Kidney (tissue), 14 donors: Measurements from ENCODE around the gene AKAP13. TPM values are rescaled to one million over a fixed set of nuclear protein-coding genes. Genes with fewer than 3 reads are reported as not detected.

ENCODE experiments used
- DNase-seq, 5 donors: peaks; one replicate each; pipeline ENCODE4 v3.0.0-alpha.2; 2013 to 2020
- FAIRE-seq: peaks from 2 replicates; lab custom pipeline; 2012; peaks lifted over from hg19 to GRCh38; lab: Jason Lieb, UNC
- H3K27ac ChIP-seq, 2 donors: one replicate each; pipeline ENCODE4 v1.7.0; 2013; ENCODE audit warnings: low read depth in 2 of 2, low read length in 2 of 2, inconsistent platforms in 1 of 2
- H3K27me3 ChIP-seq: one replicate; pipeline ENCODE4 v1.7.1; 2013; ENCODE audit warnings: low read length, inconsistent platforms; ENCODE audit not compliant: control insufficient read depth, insufficient read depth
- H3K36me3 ChIP-seq, 3 donors: one replicate each; pipeline versions ENCODE4 v1.7.0 to v1.7.1; 2013; ENCODE audit warnings: low read length in 3 of 3, control low read depth in 1 of 3, inconsistent platforms in 1 of 3; ENCODE audit not compliant: insufficient read depth in 3 of 3, control insufficient read depth in 2 of 3
- H3K4me1 ChIP-seq, 3 donors: one replicate each; pipeline versions ENCODE4 v1.7.0 to v1.7.1; 2013; ENCODE audit warnings: low read length in 3 of 3, inconsistent platforms in 1 of 3, low read depth in 1 of 3; ENCODE audit not compliant: control insufficient read depth in 2 of 3, insufficient read depth in 2 of 3
- H3K4me3 ChIP-seq, 3 donors: one replicate each; pipeline versions ENCODE4 v1.7.0 to v1.8.1; 2013; ENCODE audit warnings: low read length in 3 of 3, control low read depth in 1 of 3, inconsistent platforms in 1 of 3
- H3K9ac ChIP-seq, 3 donors: one replicate each; pipeline versions ENCODE4 v1.7.0 to v1.7.1; 2013; ENCODE audit warnings: low read length in 3 of 3, control low read depth in 1 of 3, inconsistent platforms in 1 of 3
- H3K9me3 ChIP-seq, 3 donors: one replicate each; pipeline versions ENCODE4 v1.7.0 to v1.7.1; 2013; ENCODE audit warnings: low read length in 3 of 3, control low read depth in 1 of 3, inconsistent platforms in 1 of 3; ENCODE audit not compliant: control insufficient read depth in 2 of 3, insufficient read depth in 1 of 3
- intact Hi-C: fragments of 100-400 bp; cut with DNase I; formaldehyde crosslinking; loops from one replicate; pipeline ENCODE4 v1.11.1; 2022
- polyA plus RNA-seq: library from polyadenylated mRNA; stranded (reverse); fragments of 350-450 nt; fragmentation: Illumina TruSeq; extraction: RNeasy Lipid Tissue Mini Kit (QIAGEN cat#74804); gene quantifications from one replicate; pipeline ENCODE4 v1.2.3, GENCODE V29; 2014; ENCODE audit warnings: low read depth, low replicate concordance; ENCODE audit not compliant: insufficient read depth
- total RNA-seq: library from RNA; stranded (reverse); fragmentation: NEBNext Ultra II Directional; extraction: Animal tissue kit (Norgen Biotek cat#: 25700); gene quantifications from one replicate; pipeline ENCODE4 v1.2.1, GENCODE V29; 2021
- TF ChIP-seq, protein P1 (sequence below): IDR thresholded peaks from 3 replicates; pipeline ENCODE4 v1.5.1; 2012; ENCODE audit warnings: mild to moderate bottlenecking, moderate library complexity, borderline replicate concordance; ENCODE audit not compliant: insufficient read depth; ENCODE audit errors: extremely low read depth
- donor health status: control.
- donor health status: control.
- donor health status: control.
- donor health status: control.
- donor health status: control.
- donor health status: DM: yes; HTN: yes; CAD: no.
- donor health status: Normal renal cell carcinoma (clear cell type).

Gene AKAP13
- total and polyA plus RNA-seq, 2 donors from 2014 or later = 18.8 to 174 TPM

DNA sequence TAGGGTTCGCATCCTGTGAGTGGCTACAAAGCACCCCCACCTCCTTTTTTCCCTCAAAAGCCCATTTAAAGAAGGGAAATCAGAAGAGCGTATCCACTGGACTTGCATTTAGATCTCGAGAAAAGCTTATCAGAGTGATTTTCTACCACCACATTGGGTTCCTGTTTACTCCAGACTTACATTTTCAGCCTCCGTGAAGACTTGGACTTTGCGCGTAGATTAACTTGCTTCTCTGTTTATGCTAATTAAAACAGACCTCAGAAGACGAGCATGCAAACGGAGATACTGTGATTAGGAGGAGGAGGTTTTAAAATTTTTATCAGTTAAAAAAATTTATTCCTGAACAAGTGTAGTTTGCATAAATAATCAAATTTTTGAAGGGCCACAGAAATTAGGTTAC is 115.7 kb downstream of the AKAP13 start:
- H3K4me1 ChIP-seq = peaks cover 3 to 39% (median 15%) of the 10 kb centered on the region in 3 donors
- H3K27ac ChIP-seq = peak overlapping the region in 1 of 2 donors; percentile 82
- intact Hi-C loops = no loop called here

DNA sequence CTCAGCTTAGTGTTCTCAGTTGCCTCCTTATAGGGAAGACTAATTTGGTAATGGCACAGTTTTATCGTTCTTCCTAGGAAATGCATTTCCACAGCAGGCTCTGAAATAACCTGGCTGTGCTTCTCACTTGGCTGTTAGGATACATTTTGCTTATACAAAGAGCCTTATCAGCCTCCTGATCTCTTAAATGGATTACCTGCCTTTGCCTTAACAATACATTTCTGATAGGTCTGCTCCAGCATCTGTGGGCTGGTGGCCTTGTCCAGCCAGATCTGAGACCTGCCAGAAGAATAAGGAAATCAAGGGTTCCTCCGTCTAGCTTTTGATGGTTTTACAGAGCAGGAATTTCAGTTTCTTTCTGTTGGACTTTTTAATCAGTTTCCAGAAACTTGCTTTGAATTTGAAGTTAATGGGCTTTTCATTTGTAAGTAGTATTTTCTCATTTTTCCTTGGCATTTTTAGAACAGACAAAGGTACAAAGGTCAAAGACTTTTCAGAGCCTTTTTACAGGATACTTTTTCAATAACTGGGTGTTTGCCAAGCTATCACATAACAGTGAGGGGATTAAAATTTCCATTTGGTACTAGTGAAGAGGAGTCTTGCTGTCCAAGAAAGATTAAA is 116.3 kb downstream of the AKAP13 start:
- Histone ChIP-seq H3K4me1 (peaks cover 3 to 39% (median 15%) of the 10 kb centered on the region in 3 donors), H3K27ac (peak overlapping the region in 1 of 2 donors; percentile 72), H3K27me3 (no peaks in the 10 kb centered on the region), H3K4me3 (peak overlapping the region in 1 of 3 donors; percentile 30), H3K36me3 (no peaks in the 10 kb centered on the region), H3K9me3 (no peaks in the 10 kb centered on the region), H3K9ac (peak overlapping the region in 1 of 3 donors; percentile 51)
- intact Hi-C loops = no loop called here
- TF ChIP-seq, protein P1, sequence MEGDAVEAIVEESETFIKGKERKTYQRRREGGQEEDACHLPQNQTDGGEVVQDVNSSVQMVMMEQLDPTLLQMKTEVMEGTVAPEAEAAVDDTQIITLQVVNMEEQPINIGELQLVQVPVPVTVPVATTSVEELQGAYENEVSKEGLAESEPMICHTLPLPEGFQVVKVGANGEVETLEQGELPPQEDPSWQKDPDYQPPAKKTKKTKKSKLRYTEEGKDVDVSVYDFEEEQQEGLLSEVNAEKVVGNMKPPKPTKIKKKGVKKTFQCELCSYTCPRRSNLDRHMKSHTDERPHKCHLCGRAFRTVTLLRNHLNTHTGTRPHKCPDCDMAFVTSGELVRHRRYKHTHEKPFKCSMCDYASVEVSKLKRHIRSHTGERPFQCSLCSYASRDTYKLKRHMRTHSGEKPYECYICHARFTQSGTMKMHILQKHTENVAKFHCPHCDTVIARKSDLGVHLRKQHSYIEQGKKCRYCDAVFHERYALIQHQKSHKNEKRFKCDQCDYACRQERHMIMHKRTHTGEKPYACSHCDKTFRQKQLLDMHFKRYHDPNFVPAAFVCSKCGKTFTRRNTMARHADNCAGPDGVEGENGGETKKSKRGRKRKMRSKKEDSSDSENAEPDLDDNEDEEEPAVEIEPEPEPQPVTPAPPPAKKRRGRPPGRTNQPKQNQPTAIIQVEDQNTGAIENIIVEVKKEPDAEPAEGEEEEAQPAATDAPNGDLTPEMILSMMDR = no peak
- no peak for DNase-seq
- no peak for FAIRE-seq

More for the DNA sequence above, 115.7 kb downstream of the AKAP13 start:
- Histone ChIP-seq H3K9ac (no peak overlapping the region), H3K36me3 (no peaks in the 10 kb centered on the region), H3K27me3 (no peaks in the 10 kb centered on the region), H3K4me3 (peak overlapping the region in 1 of 3 donors; percentile 30), H3K9me3 (no peaks in the 10 kb centered on the region)
- DNase-seq (no peak), FAIRE-seq (no peak)
- TF ChIP-seq, protein P1 = no peak

DNA sequence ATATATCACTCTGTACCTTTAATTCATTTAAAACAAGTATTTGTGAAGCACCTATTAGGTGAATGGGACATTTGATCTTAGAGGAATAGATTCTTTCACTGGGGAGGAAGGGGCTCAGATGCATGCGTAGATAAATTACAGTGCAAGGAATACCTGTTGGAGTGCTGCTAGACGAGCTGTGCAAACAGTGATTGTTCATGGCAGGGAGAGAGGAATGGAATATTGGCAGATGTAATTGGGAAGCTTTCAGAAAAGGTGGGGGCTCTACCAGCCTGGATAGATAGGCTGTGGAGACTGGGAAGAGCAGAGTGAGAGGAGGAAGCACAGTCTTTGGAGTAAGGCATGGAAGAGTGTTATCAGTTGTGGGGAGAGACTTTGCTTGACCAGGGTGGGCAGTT is 116.8 kb downstream of the AKAP13 start:
- intact Hi-C loops = no loop called here
- TF ChIP-seq, protein P1 = no peak
- DNase-seq (peak in 1 of 5 donors; percentile 68), FAIRE-seq (no peak)
- H3K9me3 ChIP-seq = no peaks in the 10 kb centered on the region
- H3K4me1 ChIP-seq = peaks cover 3 to 39% (median 15%) of the 10 kb centered on the region in 3 donors
- H3K27me3 ChIP-seq = no peaks in the 10 kb centered on the region
- H3K27ac ChIP-seq = no peak overlapping the region
- H3K36me3 ChIP-seq = no peaks in the 10 kb centered on the region
- no peak overlapping the region for H3K9ac ChIP-seq
- H3K4me3 ChIP-seq = no peak overlapping the region
